Brain pericyte (primary cell): Measurements from ENCODE around the gene CDHR3.
"Not testable (repeated sequence)": the region's sequence is repeated elsewhere in the genome, so short reads cannot be mapped to it uniquely, and the experiment has no call there.

Experiments used
- DNase-seq: peaks from one replicate; pipeline ENCODE4 v3.0.0-alpha.2; 2012; ENCODE audit warnings: low read depth, low spot score

CDHR3 gene

GRCh38 chr7:105999256-105999655 lies 36.2 kb downstream of the CDHR3 start:
- no peak for DNase-seq

DNA sequence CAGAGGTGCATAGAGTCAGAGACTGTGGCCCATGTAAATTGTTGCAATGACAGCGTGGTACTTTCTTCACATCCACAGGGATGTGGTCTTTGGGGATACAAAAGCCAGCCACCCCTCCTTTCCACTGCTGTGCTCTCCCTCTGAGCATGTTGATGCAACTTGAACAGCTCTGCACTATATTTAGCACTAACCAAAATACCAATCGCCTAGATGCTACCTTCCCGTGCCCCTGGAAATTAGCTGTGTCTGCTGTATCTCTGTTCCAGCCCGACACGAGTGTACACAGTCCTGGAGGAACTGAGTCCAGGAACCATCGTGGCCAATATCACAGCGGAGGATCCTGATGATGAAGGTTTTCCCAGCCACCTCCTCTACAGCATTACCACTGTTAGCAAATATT lies 38.1 kb downstream of the CDHR3 start:
- no peak for DNase-seq

- DNase-seq = no peak
These were observed 38.8 kb downstream of the CDHR3 start for GRCh38 chr7:106001886-106002285.

GRCh38 chr7:106003525-106004064 lies 40.5 kb downstream of the CDHR3 start:
- DNase-seq = no peak

- DNase-seq = no peak
These were observed 43.8 kb downstream of the CDHR3 start for GRCh38 chr7:106006906-106007305.

- not testable (repeated sequence) for DNase-seq
These were observed 44.7 kb downstream of the CDHR3 start for GRCh38 chr7:106007796-106008195.

DNA sequence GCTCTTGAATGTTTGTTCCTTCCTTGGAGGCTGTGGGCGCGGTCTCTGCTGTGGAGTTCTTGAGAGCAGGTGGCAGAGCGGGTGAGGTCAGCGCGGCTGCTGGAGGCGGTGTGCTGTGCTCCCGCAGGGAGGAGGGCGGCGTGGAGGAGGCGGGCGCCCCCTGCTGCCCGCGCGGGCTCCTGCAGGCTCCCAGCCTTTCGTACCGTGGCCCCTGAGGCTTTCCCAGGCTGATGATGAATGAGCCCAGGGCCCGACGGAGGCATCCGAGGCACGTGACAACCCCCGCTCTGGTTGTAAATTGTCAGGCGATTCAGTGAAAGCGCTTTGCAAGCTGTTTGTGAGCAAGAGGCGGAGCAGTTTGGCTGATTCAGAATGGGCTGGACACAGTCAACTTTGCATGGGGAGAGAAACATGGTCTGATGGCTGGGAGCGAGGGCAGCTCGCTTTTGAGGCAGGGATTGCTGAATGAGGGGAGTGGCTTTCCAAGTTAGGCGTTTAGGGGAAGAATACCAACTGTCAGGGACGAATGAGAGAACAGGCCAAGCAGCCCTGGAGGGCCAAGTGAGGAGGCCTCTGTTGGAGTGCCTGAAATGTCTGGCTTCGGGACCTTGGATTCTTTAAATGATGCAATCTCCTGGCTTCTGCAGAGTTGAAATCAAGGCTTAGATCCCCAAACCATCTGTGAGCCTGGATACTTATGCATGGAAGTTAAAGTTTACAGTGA lies 46.6 kb downstream of the CDHR3 start:
- DNase-seq = peak; percentile 76

- DNase-seq = no peak
These were observed 47.3 kb downstream of the CDHR3 start for GRCh38 chr7:106010331-106010730.

DNA sequence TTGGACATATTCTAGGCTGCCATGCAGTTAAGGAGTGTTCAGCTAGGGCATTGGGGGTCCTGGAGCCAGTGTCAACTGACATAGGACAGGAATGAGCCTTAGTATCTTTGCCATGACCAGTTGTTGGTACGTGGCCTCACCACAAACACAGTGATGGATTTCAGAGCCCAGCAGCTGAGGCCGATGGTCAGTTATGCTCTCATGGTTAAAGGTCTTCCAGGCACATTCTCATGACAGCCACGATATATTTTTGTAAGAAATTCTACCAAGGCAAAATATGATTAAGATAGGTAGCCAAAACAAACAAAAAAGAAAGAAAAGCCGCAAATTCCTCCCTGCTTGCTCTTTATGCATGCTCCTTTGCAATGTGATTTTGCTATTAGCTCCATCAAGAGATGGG lies 47.8 kb downstream of the CDHR3 start:
- no peak for DNase-seq

DNA sequence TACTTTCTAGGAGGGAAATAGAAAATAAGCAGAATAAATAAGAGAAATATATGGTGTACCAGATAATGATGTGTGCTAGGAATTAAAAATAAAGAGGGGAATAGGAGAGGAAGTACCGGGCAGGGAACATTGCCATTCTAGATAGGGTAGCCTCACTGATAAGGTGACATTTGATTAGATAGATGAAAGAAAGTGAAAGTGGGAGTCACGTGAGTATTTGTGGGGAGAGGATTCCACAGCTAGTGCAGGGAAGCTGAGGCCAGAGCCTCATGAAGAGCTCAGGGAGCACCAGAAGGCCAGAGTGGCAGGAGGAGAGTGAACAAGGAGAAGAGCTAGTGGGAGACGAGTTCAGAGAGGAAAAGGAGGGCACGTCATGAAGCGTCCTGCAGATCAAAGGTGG lies 49.1 kb downstream of the CDHR3 start:
- DNase-seq = no peak

DNA sequence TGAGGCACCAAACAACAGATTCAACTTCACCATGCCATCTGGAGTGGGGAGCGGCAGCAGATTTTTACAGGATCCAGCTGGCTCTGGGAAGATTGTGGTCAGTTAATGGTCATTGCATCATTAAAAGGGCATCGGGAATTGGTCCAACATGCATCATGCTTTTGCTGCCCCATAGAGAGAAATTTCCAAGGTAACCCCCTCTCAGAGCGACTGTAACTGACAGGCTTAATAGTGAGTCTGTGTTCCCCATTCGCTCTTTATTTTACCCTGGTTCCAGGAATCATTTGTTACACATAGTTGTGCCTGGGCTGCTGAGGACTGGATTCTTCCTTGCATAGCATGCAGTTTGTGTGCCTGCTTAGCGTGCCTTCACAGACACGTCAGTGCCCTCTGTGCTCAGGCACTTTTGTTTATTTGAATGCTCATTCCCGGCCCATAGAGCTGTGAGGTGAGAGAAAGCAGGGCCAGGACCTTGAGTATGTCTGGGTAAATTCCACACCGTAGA lies 49.9 kb downstream of the CDHR3 start:
- peak; percentile 53 for DNase-seq

DNA sequence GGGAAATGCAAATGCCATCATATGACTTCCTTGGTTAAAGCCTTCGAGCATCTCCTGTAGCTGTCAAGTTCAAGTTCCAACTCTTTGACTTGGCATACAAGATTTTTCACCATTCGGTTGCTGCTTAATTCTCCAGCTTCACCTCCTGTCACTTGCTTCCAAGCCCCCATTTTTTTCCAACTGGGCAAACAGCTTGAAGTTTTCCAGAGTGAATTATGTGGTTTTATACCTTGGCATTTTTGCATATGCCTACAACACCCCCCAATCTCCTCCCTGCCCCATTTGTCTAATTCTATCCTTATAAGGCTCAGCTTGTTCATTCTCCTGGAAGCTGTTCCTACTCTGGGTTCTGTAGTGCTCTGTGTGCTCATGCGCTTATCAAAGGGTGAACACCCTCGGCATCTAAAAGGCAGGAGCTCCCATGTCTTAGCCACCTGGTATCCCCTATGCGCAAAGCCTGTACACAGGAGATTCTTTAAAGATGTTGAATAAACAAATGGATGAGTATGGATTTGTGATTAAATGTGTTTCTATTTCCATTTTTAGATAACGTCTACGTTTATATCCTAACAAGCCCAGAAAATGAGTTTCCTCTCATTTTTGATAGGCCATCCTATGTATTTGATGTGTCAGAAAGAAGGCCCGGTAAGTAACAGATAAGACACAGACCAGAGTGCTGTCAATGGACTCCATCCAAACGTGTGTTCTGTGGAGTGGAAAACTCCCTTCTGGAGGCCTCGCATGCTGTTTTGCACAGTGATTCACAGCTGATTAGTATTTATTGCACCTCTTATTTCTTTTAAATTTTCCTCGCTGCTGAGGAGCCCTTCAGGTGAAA lies 52.5 kb downstream of the CDHR3 start:
- DNase-seq = no peak

GRCh38 chr7:106016331-106016730 lies 53.3 kb downstream of the CDHR3 start:
- DNase-seq = no peak

GRCh38 chr7:106017657-106018056 lies 54.6 kb downstream of the CDHR3 start:
- no peak for DNase-seq

DNA sequence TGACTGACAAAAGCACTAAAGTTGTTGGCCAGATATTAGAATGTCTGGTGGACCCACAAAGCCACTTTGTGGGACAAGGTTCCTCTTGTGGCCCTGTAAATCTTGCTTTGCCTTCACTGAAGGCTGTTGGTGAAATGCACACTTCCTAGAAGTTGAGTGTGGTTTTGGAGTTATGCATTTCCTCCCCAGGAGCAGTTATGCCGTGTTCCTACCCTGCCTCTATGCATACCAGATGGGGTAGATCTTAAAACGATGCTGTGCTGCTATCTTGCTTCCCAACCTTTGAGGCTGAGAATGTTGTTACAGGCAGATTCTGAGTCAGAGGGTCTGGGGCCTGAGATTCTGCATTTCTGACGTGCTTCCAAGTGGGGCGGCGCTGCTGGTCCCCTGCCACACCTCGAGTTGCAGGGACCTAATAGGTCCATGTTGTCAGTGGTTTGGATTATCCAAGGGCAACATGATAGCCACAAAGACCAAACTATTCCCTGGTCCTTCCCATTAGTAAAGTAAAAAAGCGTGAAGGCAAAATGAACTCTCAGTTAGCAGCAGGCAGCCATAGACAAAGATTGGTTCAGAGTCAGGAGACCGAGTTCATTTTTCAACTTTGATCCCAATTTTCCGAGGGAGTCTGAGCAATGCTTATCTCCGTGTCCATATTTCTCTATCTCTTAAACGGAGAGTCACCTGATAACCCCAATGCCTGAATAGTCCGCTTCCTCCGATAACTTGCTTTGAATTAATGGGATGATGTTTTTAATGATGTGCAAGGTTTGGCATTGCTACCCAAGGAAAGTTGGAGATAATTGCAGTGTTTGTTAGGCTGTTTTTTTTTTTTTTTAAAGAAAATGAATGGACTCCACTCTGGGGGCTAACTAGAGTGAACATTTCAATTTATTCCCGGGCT lies 55.8 kb downstream of the CDHR3 start:
- DNase-seq = no peak

- no peak for DNase-seq
These were observed 56.4 kb downstream of the CDHR3 start for GRCh38 chr7:106019470-106019820.

DNA sequence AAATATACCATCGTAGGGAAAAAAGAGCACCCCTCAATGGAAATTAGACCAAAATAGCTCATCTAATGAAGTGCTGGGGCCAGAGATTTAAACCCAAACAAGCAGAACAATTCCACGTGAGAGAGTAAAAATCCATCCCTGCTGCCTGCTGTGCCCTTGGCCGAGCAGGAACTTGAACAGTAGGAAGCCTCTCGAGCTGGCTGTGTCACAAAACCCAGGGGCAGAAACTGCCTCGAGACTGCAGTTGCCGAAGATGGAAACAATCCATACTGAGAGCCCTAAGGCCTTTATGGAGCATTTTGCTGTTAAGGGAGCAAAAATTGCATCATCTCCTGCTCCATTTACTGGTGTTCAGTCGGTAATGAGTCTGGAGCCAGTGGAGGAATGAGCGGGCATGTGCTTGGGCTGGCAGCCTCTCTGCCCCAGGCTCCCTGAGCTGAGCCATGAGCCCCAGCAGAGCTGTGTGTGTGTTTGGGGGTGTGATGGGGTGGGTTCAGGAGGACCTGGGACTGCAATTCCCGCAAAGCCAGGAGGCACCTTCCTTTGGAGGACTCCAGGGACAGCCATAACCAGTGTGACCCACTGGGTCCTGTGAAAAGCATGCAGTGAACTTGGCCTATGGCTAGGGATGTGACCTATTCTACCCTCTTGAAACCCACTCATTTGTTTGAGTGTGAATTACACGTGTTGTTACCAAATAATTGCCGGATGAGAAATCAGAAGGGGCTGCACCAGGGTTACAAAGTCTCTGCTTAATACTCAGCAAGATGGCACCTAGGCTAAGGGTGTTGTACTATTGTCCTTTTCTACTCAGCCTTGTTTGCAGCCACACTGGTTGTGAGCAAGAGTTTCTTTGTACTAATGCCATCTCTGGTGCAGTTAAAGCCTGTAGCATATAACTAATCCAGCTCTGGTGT lies 58.3 kb downstream of the CDHR3 start:
- peak; percentile 61 for DNase-seq

DNA sequence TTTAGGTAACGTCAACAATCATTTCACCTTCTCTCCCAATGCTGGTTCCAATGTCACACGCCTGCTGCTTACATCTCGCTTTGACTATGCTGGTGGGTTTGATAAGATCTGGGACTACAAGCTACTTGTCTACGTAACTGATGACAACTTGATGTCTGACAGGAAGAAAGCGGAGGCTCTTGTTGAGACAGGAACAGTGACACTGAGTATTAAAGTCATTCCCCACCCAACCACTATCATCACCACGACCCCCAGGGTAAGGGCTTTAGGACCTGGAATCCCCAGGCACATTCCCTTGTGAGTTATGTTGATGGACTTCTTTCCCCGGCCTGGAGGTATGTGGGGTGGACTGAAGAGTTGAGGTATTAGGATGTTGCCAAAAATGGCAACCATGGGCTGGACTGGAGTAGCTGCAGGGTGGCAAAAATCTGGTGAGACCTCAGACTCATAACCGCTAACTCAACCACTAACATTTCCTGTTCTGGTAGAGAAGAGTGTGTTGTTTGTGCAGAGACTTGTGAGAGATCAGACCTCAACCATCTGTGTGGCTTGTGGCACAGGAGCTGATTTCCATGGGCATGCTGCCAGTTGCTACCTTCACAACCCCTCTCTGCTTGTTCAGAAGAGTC lies 59.2 kb downstream of the CDHR3 start:
- no peak for DNase-seq

- no peak for DNase-seq
These were observed 60.6 kb downstream of the CDHR3 start for GRCh38 chr7:106023369-106024322.
